GM18873 (cell line): Measurements from ENCODE around the gene DAPK1.

Experiments used
- ATAC-seq: cut with Tn5 transposase; IDR thresholded peaks from one replicate; pipeline ENCODE4 v1.9.1; 2021; ENCODE audit warnings: mild to moderate bottlenecking, moderate library complexity, moderate number of reproducible peaks; ENCODE audit not compliant: unreplicated experiment, low FRiP score

DAPK1 gene

GRCh38 chr9:87515588-87516221, 18.0 kb downstream of the DAPK1 start:
- ATAC-seq: no peak

- ATAC-seq: no peak
Measured at GRCh38 chr9:87516222-87516925, 18.7 kb downstream of the DAPK1 start.

GRCh38 chr9:87516926-87517290, 19.2 kb downstream of the DAPK1 start:
- ATAC-seq: no peak

- ATAC-seq: no peak
Measured at GRCh38 chr9:87517732-87518131, 20.1 kb downstream of the DAPK1 start.

- ATAC-seq: no peak
Measured at GRCh38 chr9:87518702-87519335, 21.2 kb downstream of the DAPK1 start.

GRCh38 chr9:87519461-87519860, 21.8 kb downstream of the DAPK1 start:
- no peak for ATAC-seq

- no peak for ATAC-seq
Measured at GRCh38 chr9:87520172-87520683, 22.6 kb downstream of the DAPK1 start.

GRCh38 chr9:87521834-87522233, 24.2 kb downstream of the DAPK1 start:
- ATAC-seq: no peak

- no peak for ATAC-seq
Measured at GRCh38 chr9:87524061-87524460, 26.4 kb downstream of the DAPK1 start.

- ATAC-seq: no peak
Measured at GRCh38 chr9:87525546-87526303, 28.1 kb downstream of the DAPK1 start.

GRCh38 chr9:87527211-87527916, 29.7 kb downstream of the DAPK1 start:
- ATAC-seq: no peak

- no peak for ATAC-seq
Measured at GRCh38 chr9:87528969-87529368, 31.3 kb downstream of the DAPK1 start.

- no peak for ATAC-seq
Measured at GRCh38 chr9:87529671-87530070, 32.0 kb downstream of the DAPK1 start.

GRCh38 chr9:87530716-87531115, 33.0 kb downstream of the DAPK1 start:
- no peak for ATAC-seq

GRCh38 chr9:87531370-87532295, 34.0 kb downstream of the DAPK1 start:
- no peak for ATAC-seq

- no peak for ATAC-seq
Measured at GRCh38 chr9:87533271-87533670, 35.6 kb downstream of the DAPK1 start.

GRCh38 chr9:87534036-87534435, 36.4 kb downstream of the DAPK1 start:
- ATAC-seq: no peak

GRCh38 chr9:87534957-87535356, 37.3 kb downstream of the DAPK1 start:
- ATAC-seq: no peak

- peak; percentile 79 for ATAC-seq
Measured at GRCh38 chr9:87535817-87536539, 38.3 kb downstream of the DAPK1 start.
